Hepatic stellate cell (primary cell): ENCODE data around the gene PIK3IP1.
A peak's percentile ranks its signal among the peaks of the same experiment; 100 is the strongest.

Experiments used
- DNase-seq: peaks from one replicate; pipeline ENCODE4 v3.0.0; 2011; ENCODE audit warnings: low spot score

The PIK3IP1 gene

DNA sequence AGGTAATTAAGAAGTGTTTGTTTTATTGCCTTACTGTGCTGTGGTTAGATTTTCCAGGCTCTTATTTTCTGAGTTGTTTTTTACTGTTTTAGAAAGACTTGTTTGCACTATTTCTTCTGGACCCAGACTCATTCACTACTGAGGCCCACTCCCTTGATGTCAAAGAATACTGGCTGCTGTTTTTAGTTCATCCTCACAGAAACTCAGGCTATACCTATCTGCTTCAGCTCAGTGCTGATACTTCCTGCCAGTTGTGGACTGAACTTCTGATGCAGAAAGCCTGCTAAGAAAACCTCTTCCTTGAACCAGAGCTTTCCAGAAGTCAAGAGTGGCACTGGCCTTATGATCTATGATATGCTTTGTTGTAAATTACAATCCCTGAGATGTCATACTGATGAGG is 15.9 kb upstream of the PIK3IP1 start:
- no peak for DNase-seq

DNA sequence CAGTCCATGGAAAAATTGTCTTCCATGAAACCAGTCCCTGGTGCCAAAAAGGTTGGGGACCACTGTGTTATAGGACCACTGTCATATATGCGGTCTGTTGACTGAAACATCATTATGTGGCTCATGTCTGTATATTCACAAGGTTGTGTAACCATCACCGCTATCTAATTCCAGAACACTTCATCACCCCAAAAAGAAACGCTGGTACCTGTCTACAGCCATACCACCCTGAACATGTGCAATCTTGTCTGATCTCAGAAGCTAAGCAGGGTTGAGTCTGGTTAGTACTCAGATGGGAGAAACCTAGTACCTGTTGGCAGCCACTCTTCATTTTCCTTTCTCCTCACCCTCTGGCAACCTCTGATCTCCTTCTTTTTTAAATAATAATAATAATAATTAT is 12.9 kb upstream of the PIK3IP1 start:
- no peak for DNase-seq

DNA sequence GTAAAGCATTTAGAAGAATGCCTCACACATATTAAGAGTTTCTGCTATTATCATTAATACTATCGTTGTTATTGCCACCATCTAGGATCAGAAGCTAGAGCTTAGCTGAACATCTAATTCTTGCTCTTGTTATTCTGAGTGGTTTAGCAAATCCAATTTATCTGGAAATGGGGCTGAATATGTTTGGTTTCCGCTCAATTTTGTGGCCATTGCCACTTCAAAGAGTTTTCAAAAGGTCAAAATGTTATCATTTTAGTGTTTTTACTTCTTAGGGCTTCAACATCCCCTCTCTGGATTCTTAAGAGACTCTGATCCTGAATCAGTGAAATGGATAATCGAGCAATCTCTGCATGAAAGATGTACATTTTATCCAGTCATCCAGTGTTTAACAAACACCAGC is 10.2 kb upstream of the PIK3IP1 start:
- DNase-seq: no peak

GRCh38 chr22:31302006-31302405 is 9.7 kb upstream of the PIK3IP1 start:
- DNase-seq: no peak

DNA sequence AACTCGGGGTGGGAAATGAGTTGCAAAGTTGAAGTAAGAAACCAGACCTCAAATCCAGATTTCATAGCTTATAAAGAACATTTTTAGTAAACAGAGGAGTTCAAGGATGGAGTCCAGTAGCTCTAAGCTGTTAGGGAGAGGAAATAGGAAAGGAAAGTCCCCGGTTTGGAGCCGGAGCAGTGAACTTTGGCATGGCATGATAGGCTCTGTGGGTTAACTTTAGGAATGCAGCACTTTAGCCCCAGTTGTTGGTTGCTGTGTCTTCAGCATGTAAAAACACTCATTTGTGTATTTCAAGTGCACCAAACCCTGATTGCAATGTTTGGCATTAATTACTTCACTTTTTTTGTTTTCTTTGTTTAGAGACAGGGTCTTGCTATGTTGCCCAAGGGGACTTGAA is 8.6 kb upstream of the PIK3IP1 start:
- DNase-seq: no peak

DNA sequence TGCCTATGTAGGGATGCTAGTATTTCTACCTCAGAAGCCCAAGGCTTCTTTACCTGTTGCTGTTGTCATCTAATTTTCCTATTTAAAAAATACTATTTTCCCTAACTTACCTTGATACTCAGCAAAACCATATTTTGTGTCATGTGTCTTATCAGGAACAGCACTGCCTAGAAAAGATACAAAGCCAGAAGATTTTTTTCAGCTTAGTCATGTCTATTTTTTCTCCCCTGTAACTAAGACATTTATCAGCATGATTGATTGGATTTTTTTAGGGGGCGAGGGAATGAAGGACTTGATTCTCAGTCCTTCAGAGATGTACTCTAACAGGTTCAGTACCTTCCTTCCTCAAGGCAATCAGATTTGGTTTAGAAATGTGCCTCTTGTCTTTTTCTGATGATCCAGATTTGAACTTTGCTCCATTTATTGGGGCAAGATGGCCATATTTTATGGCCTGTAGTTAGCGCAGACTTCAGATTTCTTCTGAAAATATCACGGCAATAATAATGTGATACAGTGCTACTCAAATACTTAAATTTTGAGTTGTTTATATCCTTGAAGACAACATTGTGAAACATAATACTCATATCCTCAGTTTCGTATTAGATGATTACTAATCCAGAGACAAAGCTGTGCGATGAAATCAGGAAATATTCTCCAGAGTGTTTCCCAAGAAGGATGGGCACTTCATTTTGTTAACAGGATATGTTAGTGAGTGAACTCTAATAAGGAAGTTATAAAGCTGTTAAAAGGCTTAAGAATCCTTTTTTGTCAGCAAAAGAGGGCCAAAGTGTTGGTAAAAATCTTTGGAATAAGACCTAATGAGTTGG is 3.8 kb upstream of the PIK3IP1 start:
- no peak for DNase-seq

- no peak for DNase-seq
Observed at GRCh38 chr22:31295360-31295759, 3.1 kb upstream of the PIK3IP1 start.

DNA sequence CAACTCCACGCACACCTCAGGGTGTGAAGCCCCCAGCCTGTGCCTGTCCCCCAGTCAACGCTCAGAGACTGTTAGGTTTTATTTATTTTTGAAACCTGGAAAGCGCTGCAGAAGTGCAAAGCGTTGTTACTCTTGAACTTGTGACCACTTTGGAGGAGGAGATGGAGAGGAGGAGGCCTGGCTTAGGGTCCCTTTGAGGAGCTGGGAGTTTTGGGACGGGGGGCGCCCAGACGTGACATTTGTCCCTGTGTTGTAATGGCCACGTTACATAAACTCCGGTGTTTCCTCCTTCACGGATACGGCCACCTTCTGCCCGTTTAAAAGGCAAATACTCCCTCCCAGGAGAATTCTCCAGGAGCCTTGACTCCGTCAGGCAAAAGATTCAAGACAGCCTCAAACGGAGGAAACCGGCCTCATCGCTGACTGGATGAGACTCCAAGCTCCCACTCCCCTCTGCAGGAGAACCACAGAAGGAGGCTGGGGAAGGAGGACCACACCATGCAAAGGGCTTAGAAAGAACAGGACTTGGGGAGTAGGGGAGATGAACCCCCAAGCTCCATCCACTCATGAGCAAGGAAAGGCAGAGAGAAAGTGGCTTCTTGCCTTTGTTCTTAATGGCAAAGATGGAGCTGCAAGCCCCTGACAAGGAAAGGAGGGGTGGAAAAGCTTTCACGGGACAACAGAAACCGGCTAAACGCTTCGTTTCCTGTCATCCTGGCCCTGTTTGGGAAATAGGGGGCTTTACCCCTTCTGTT is 630 bp downstream of the PIK3IP1 start:
- DNase-seq: peak; percentile 47

DNA sequence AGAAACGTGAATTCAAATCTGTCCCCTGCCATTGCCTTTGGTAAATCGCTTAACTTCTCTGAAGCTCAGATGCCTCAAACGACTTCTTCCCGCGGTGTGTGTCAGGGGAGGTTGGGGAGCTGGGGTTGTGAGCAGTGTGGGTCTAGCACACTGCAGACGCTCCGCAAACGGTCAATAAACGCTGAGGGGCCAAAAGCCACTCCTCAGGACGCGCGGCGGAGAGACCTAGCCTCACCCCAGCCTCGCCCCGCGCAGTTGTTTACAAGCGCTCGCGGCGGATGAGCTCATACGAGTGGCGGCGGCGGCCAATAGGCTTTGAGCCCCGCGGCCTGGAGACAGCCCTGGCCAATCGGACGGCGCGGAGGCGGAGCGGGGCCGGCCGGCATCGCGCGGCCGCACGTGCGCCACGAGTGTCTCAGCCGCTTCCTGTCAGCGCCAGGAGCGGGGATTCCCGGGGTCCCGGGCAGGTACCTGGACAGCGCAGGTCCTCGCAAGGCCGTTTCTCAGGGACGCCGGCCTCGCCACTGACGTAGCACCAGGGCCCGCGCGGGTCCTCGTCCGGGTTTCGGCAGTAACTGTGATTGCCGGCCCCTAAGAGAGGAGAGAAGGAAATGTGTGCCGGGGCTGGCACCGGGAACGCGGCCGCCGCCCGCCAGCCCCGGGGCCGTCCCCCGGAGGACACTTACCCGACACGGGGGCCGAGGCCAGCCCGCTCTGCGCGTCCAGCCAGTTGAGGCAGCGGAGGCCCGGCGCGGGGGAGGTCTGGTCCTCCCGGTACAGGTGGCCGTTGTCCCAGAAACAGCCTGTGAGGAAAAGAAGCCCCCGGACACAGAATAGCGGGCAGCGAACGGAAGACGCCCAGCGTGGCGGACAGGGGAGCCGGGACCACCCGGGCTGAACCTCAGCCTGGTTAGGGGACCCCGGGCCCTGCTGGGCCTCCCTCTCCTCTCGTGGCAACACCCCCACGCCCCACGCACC is 1.5 kb downstream of the PIK3IP1 start:
- DNase-seq: peak; percentile 98

DNA sequence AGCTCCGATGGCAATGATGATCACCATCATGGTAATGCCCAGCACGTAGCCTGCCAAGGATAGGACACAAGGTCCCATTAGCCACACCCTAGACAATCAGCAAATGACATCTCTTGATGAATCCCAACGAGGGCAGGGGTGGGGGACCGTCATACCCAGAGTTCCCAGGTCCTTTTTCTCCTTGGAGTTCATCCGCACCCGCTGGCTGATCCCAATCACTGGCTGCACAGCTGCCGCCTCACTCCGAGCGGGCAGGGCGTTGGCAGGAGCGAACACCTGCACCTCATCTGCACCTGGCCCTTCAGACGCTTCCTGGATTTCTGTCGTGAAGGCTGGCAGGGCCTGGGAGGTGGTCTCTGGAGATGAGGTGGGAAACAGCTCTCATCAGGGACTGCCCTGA is 2.9 kb downstream of the PIK3IP1 start:
- DNase-seq: no peak

GRCh38 chr22:31288496-31289240 is 3.6 kb downstream of the PIK3IP1 start:
- no peak for DNase-seq

- DNase-seq: no peak
Observed at GRCh38 chr22:31287818-31288495, 4.3 kb downstream of the PIK3IP1 start.

DNA sequence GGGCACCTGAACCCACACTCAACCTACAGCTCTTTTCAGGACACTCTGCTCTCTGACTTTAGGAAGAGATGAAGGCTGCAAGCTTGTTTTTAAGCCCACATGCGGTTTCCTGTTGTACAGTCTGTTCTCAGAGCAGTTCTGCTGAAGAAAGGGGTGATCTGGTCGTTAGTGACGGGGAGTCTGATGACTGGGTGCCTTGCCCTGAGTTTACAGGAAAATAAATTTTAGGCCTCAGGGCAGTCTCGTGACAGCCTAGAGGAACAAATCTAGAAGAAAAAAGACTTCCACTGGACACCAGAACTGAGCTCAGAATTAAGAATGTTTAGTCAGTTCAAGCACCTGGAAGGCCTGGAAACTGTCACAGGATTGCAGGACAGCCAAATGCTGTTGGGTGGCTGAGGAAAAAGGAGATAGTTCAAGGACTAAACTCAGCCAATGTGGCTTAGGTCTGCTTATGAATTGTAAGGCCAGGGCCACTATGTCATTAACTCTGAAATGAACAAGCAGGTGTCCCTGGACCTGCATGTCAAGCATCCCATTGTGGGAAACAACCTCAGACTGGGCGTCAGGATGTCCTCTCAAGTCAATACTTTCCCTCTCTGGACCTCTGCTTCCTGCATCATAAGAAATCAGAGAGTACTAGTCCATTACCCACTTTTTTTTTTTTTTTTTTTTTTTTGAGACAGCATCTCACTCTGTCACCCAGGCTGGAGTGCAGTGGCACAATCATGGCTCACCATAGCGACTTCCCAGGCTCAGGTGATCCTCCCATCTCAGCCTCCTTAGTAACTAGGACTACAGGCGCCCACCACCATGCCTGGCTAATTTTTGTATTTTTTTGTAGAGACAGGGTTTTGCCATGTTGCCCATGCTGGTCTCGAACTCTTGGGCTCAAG is 5.7 kb downstream of the PIK3IP1 start:
- no peak for DNase-seq

- DNase-seq: no peak
Observed at GRCh38 chr22:31284281-31285155, 7.8 kb downstream of the PIK3IP1 start.

- DNase-seq: no peak
Observed at GRCh38 chr22:31282748-31283468, 9.4 kb downstream of the PIK3IP1 start.

DNA sequence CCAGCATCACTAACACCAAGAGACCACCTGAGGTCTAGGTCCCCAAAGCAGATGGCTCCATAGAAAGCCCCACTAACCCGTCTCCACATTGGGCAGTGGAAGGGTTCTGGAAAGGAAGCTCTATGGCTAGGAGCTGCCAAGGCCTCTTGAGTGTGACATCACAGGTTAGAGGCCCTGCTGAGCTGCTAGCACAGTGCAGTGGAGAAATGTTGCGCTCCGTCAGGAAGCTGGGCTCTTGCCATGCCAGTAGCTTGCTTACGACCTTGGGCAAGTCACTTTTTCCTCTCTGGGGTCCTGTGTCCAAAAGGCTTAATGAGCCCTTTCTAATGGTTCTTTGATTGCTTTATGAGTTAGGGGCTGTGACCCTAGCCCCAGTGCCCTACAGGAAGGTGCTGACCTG is 10.6 kb downstream of the PIK3IP1 start:
- no peak for DNase-seq

- DNase-seq: no peak
Observed at GRCh38 chr22:31279821-31280505, 12.3 kb downstream of the PIK3IP1 start.

DNA sequence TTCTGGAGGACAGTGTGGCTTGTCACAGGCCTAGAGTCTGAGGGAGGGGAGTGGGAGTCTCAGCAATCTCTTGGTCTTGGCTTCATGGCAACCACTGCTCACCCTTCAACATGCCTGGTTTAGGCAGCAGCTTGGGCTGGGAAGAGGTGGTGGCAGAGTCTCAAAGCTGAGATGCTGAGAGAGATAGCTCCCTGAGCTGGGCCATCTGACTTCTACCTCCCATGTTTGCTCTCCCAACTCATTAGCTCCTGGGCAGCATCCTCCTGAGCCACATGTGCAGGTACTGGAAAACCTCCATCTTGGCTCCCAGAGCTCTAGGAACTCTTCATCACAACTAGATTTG is 13.0 kb downstream of the PIK3IP1 start:
- no peak for DNase-seq
